BE2C (cell line): ENCODE data around the gene PDE8B.

ENCODE experiments used
- DNase-seq: peaks from one replicate; pipeline ENCODE4 v3.0.0-alpha.2; 2020
- H3K27me3 ChIP-seq: fragments of 250-450 bp; sonication (Bioruptor Pico); 2 replicates; pipeline ENCODE4 v1.5.1; 2020; ENCODE audit warnings: mild to moderate bottlenecking
- H3K36me3 ChIP-seq: fragments of 250-450 bp; sonication (Bioruptor Pico); 2 replicates; pipeline ENCODE4 v1.5.1; 2020; ENCODE audit warnings: mild to moderate bottlenecking
- H3K4me1 ChIP-seq: fragments of 250-450 bp; sonication (Bioruptor Pico); 2 replicates; pipeline ENCODE4 v1.5.1; 2020
- H3K4me3 ChIP-seq: 2 replicates; pipeline ENCODE4 v1.5.1; 2011; ENCODE audit warnings: low read depth, low read length
- H3K9me3 ChIP-seq: fragments of 250-450 bp; sonication (Bioruptor Pico); 2 replicates; pipeline ENCODE4 v1.5.1; 2020
- CTCF ChIP-seq: IDR thresholded peaks from 2 replicates; pipeline ENCODE4 v1.5.1; 2012; ENCODE audit warnings: mild to moderate bottlenecking, low read depth, low read length

PDE8B gene

DNA sequence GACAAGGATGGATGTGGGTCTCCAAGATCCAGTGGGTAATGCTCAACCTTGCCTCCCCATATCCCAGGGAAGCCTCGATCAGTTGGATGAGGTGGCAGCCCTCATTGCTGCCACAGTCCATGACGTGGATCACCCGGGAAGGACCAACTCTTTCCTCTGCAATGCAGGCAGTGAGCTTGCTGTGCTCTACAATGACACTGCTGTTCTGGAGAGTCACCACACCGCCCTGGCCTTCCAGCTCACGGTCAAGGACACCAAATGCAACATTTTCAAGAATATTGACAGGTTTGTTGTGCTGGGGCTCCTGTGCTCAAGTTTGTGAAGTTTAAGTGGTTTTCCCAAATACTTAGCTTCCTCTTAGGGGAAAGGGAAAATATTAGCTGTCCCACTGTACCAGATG, 207.7 kb downstream of the PDE8B start:
- Histone ChIP-seq H3K9me3 (no peaks in the 10 kb centered on the region), H3K36me3 (no peaks in the 10 kb centered on the region), H3K27me3 (no peaks in the 10 kb centered on the region), H3K4me3 (no peak overlapping the region), H3K4me1 (no peaks in the 10 kb centered on the region)
- TF ChIP-seq CTCF: no peak
- no peak for DNase-seq

GRCh38 chr5:77418601-77419581, 208.4 kb downstream of the PDE8B start:
- H3K27me3 ChIP-seq: no peaks in the 10 kb centered on the region
- no peak for DNase-seq
- no peaks in the 10 kb centered on the region for H3K9me3 ChIP-seq
- H3K4me1 ChIP-seq: no peaks in the 10 kb centered on the region
- no peaks in the 10 kb centered on the region for H3K36me3 ChIP-seq
- H3K4me3 ChIP-seq: no peak overlapping the region
- TF ChIP-seq CTCF: no peak

DNA sequence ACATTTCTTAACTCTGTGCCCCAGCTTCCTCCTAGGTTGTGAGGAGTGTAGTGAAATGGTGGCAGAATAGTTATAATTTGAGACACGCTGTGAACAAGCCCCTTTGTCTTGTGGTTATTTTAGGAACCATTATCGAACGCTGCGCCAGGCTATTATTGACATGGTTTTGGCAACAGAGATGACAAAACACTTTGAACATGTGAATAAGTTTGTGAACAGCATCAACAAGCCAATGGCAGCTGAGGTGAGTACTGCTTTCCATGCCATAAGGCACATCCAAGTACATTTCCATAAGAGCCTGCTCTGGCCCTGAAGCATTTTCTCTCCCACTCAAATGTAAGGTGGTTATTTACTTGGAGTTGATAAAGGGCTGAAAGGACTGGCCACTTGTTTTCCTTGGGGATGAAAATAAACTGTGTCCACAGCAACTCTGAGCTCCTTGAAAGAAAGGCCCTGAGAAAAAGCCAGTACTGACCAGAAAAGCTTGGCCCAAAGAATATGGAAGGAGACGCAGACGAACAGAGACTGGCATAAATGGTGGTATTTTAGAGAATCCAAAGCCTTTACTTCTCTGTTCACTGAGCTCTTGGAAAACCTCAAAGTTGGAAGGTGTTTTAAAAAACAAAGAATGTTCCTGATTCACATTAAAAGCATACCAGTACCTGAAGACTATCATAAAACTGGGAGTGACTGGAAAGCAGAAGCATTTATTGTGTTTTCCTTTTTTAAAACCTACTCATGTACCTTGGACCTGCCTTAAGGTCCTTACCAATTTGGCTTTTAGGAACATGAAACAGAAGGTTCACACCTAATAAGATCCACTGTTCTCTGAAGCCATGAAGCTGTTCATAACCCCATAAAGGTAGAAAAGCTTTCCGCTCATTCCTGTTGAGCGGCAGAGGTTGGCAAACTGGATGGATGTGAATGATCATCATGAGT, 209.4 kb downstream of the PDE8B start:
- Histone ChIP-seq H3K36me3 (no peaks in the 10 kb centered on the region), H3K9me3 (no peaks in the 10 kb centered on the region), H3K4me1 (no peaks in the 10 kb centered on the region), H3K4me3 (no peak overlapping the region), H3K27me3 (no peaks in the 10 kb centered on the region)
- no peak for TF ChIP-seq CTCF
- DNase-seq: no peak

GRCh38 chr5:77420940-77421339, 210.5 kb downstream of the PDE8B start:
- no peak for DNase-seq
- H3K36me3 ChIP-seq: no peaks in the 10 kb centered on the region
- no peaks in the 10 kb centered on the region for H3K4me1 ChIP-seq
- no peak overlapping the region for H3K4me3 ChIP-seq
- TF ChIP-seq CTCF: no peak
- H3K27me3 ChIP-seq: no peaks in the 10 kb centered on the region
- no peaks in the 10 kb centered on the region for H3K9me3 ChIP-seq

GRCh38 chr5:77423022-77423750, 212.7 kb downstream of the PDE8B start:
- H3K27me3 ChIP-seq: no peaks in the 10 kb centered on the region
- no peaks in the 10 kb centered on the region for H3K36me3 ChIP-seq
- DNase-seq: no peak
- H3K4me3 ChIP-seq: no peak overlapping the region
- H3K4me1 ChIP-seq: no peaks in the 10 kb centered on the region
- H3K9me3 ChIP-seq: no peaks in the 10 kb centered on the region
- no peak for TF ChIP-seq CTCF
